Measurements from ENCODE around the gene SETD2. TPM values are rescaled to one million over a fixed set of nuclear protein-coding genes. Genes with fewer than 3 reads are reported as not detected.

The SETD2 gene
- total RNA-seq, 1 experiment from 2014 or later: 60.8 TPM

DNA sequence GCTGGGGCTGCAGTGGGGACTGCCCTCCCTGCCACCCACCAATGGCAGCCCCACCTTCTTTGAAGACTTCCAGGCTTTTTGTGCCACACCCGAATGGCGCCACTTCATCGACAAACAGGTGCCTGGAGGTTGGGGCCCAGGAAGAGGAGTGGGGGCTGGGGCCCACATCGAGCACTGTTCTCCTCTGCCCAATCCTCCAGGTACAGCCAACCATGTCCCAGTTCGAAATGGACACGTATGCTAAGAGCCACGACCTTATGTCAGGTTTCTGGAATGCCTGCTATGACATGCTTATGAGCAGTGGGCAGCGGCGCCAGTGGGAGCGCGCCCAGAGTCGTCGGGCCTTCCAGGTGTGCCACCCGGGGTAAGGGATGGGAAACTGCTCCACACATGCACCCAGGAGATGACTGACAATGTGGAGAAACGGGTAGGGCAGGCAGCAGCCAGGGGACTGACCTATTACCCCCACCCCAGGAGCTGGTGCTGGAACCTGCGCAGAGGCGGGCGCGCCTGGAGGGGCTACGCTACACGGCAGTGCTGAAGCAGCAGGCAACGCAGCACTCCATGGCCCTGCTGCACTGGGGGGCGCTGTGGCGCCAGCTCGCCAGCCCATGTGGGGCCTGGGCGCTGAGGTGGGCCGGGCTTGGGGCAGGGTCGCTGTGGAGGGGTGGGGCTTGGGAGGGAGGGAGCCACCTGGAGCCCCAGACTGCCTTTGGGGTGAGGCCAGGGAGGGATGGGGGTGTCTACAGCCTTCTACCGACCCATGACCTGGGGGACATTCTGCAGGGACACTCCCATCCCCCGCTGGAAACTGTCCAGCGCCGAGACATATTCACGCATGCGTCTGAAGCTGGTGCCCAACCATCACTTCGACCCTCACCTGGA is 161.5 kb downstream of the SETD2 start:
- peak; percentile 81 for DNase-seq
- Mint-ChIP-seq H3K4me3 (peak overlapping the region in 1 of 2 experiments; percentile 56; a peak in 1 of 5 replicates), H3K9me3 (no peaks in the 10 kb centered on the region; a peak in 1 of 5 replicates), H3K27me3 (ENCODE audit: low read depth) (no peaks in the 10 kb centered on the region), H3K27ac (peak overlapping the region in 1 of 3 experiments; percentile 94; a peak in 1 of 7 replicates), H3K4me1 (peaks cover 5 to 8% of the 10 kb centered on the region in 2 experiments), H3K36me3 (ENCODE audit: insufficient read depth in 1 of 3, low read depth in 3 of 3) (peaks cover 29 to 51% (median 44%) of the 10 kb centered on the region in 3 experiments)
- Histone ChIP-seq H3K27ac (ENCODE audit: insufficient read length, low read depth, low read length) (no peak overlapping the region), H2AFZ (ENCODE audit: low read length) (no peak overlapping the region), H3K18ac (ENCODE audit: insufficient read length, low read depth, low read length) (no peak overlapping the region), H3K9me3 (ENCODE audit: control insufficient read depth, low read depth, low read length) (no peaks in the 10 kb centered on the region), H3K14ac (ENCODE audit: insufficient read depth, low read length) (no peak overlapping the region), H4K91ac (ENCODE audit: insufficient read length, low read depth, low read length) (no peak overlapping the region), H3K56ac (ENCODE audit: insufficient read length, low read depth, low read length) (no peak overlapping the region), H3T11ph (ENCODE audit: low read length) (no peak overlapping the region), H3K9ac (ENCODE audit: extremely low read depth, insufficient read length, low read length) (no peak overlapping the region), H3K23ac (ENCODE audit: insufficient read length, low read depth, low read length) (no peak overlapping the region), H3K79me1 (ENCODE audit: insufficient read depth, low read depth, low read length, poor library complexity, severe bottlenecking) (no peaks in the 10 kb centered on the region), H2AK5ac (ENCODE audit: insufficient read length, low read length) (no peak overlapping the region), H4K5ac (ENCODE audit: insufficient read length, low read depth, low read length) (no peak overlapping the region), H3K27me3 (ENCODE audit: insufficient read depth, low read length) (no peaks in the 10 kb centered on the region), H4K20me1 (ENCODE audit: control insufficient read depth, insufficient read depth, insufficient read length) (no peaks in the 10 kb centered on the region), H3K23me2 (ENCODE audit: insufficient read length, low read depth, low read length, poor library complexity, severe bottlenecking) (no peaks in the 10 kb centered on the region), H2BK15ac (ENCODE audit: low read depth, low read length) (no peak overlapping the region), H3K4me2 (ENCODE audit: insufficient read depth, insufficient read length, low read length) (no peak overlapping the region), H2BK12ac (ENCODE audit: insufficient read length, low read depth, low read length) (no peak overlapping the region), H3K4me1 (ENCODE audit: insufficient read depth, low read length) (no peaks in the 10 kb centered on the region), H2BK20ac (ENCODE audit: low read depth, low read length, poor library complexity, severe bottlenecking) (no peak overlapping the region), H2BK120ac (ENCODE audit: low read depth, low read length, poor library complexity, severe bottlenecking) (no peak overlapping the region), H3K4ac (ENCODE audit: low read depth, low read length) (no peak overlapping the region), H4K8ac (replicated peaks; ENCODE audit: insufficient read length, low read depth, low read length) (no peak overlapping the region), H3K79me2 (ENCODE audit: insufficient read depth, low read length) (no peaks in the 10 kb centered on the region), H2BK5ac (ENCODE audit: insufficient read length, low read length) (no peak overlapping the region)
- WGBS (ENCODE audit: extremely low coverage, insufficient read length, low lambda C conversion rate): no CpG with 5 or more reads among the region's 35 CpGs
- TF ChIP-seq, protein P1, sequence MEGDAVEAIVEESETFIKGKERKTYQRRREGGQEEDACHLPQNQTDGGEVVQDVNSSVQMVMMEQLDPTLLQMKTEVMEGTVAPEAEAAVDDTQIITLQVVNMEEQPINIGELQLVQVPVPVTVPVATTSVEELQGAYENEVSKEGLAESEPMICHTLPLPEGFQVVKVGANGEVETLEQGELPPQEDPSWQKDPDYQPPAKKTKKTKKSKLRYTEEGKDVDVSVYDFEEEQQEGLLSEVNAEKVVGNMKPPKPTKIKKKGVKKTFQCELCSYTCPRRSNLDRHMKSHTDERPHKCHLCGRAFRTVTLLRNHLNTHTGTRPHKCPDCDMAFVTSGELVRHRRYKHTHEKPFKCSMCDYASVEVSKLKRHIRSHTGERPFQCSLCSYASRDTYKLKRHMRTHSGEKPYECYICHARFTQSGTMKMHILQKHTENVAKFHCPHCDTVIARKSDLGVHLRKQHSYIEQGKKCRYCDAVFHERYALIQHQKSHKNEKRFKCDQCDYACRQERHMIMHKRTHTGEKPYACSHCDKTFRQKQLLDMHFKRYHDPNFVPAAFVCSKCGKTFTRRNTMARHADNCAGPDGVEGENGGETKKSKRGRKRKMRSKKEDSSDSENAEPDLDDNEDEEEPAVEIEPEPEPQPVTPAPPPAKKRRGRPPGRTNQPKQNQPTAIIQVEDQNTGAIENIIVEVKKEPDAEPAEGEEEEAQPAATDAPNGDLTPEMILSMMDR (conservative IDR thresholded peaks at IDR 0.05): peak; percentile 68

All from H9 (cell line).